ENCODE measurements around the gene LRRC8D.

GRCh38 chr1:89894210-89895201 lies 73.7 kb downstream of the LRRC8D start:
- no peak for TF ChIP-seq CTCF (IDR thresholded peaks at IDR 0.05)
- TF ChIP-seq POLR2A (IDR thresholded peaks at IDR 0.05), result no peak

Data from heart left ventricle (tissue), 13 donors.